Testis (tissue), 2 donors: ENCODE data around the gene ADISSP.

Source experiments
- CTCF ChIP-seq, 3 experiments: fragments of 450-650 bp in 2 of 3; fragments of 200-600 bp in 1 of 3; sonication (generic) in 1 of 3; IDR thresholded peaks; one replicate each; pipeline ENCODE4 v1.5.1; 2016 to 2019; ENCODE audit warnings: antibody characterized with exemption in 3 of 3, mild to moderate bottlenecking in 2 of 3, moderate library complexity in 1 of 3
- POLR2A ChIP-seq: fragments of 450-650 bp; IDR thresholded peaks from one replicate; pipeline ENCODE4 v1.6.1; 2017; ENCODE audit warnings: antibody characterized with exemption, mild to moderate bottlenecking, moderate library complexity

DNA sequence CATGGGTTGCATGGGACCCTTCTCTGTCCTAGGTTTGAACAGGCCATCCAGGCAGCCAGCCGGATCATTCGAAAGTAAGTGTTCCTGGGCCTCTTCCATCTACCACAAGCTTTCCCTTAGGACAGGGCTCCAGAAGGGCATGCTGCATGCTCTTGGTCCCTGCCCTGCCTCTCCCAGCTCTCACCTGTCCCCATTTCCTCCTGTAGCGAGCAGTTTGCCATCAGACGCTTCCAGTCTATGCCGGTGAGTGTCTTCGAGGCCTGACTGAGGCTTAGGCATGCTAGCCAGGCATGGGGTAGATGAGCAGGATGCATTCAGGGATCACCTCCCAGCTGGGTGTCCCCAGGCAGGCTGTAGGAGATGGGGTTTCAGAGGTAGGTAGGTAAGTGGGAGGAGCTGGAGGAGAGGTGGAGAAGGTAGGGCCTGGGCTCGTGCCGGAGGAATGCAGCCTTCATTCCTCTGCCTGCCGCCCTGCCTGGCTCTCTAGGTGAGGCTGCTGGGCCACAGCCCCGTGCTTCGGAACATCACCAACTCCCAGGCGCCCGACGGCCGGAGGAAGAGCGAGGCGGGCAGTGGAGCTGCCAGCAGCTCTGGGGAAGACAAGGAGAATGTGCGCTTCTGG is 32.8 kb upstream of the ADISSP start:
- TF ChIP-seq CTCF (IDR thresholded peaks at IDR 0.05) (no peak), POLR2A (no peak)
